Astrocyte of the hippocampus (primary cell): ENCODE measurements around the gene TOLLIP.
"Not testable (repeated sequence)": the region's sequence is repeated elsewhere in the genome, so short reads cannot be mapped to it uniquely, and the experiment has no call there.

Source experiments
- DNase-seq: peaks from one replicate; pipeline ENCODE4 v3.0.0; 2011; ENCODE audit warnings: low read depth, low spot score

TOLLIP gene

GRCh38 chr11:1343391-1344055, 34.1 kb upstream of the TOLLIP start:
- no peak for DNase-seq

GRCh38 chr11:1342946-1343345, 33.5 kb upstream of the TOLLIP start:
- DNase-seq, result no peak

DNA sequence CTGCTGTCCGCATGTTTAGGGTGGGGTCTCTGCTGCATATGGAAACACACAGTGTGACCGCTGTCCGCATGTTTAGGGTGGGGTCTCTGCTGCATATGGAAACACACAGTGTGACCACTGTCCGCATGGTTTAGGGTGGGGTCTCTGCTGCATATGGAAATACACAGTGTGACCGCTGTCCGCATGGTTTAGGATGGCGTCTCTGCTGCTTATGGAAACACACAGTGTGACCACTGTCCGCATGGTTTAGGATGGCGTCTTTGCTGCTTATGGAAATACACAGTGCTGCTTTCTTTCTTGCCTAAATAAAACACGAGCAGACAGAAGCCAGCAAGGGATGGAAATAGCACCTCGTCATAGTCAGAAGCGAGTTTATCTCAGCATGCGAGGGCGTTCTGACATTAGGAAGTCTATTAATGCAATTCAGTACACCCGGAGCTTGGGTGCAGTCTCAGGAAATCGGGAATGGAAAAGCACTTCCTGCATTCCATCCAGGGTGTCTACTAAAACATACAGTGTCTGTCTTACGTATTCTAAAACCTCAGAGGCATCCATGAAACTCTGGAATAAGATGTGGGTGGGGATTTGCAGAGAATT, 32.6 kb upstream of the TOLLIP start:
- DNase-seq, result no peak

DNA sequence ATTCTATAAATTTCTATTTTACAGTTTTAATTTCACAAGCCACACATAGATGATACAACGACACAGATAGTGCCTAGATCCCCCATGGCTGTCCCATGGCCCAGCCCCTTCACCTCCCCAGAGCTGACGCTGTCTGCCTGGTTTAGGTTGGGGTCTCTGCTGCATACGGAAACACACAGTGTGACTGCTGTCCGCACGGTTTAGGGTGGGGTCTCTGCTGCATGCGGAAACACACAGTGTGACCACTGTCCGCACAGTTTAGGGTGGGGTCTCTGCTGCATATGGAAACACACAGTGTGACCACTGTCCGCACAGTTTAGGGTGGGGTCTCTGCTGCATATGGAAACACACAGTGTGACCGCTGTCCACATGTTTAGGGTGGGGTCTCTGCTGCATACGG, 31.8 kb upstream of the TOLLIP start:
- DNase-seq, result not testable (repeated sequence)

GRCh38 chr11:1340111-1340510, 30.7 kb upstream of the TOLLIP start:
- no peak for DNase-seq

DNA sequence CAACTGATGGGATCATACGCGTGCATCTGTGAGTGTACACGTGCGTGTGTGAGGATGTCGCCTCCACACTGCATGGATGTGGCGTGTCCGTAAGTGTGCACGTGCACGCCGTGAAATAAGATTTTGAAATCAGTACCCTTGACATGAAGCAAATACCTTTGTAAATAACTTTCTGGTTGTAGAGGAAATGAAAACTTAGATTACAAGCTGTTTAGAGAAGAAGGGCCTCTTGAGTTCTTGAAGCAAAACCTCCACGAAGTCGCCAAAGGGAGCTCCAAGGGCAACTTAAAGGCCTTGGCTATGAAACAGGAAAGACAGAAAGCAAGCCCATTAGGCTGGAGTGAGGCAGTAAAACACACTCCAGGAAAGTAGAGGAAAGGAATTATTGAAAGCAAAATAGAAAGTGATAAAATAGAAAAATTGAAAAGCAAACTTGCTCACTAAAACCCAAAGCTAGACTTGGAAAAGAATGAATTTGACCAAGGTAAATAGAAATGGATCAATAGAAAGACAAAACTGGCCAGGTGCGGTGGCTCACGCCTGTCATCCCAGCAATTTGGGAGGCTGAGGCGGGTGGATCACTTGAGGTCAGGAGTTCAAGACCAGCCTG, 29.7 kb upstream of the TOLLIP start:
- DNase-seq, result no peak

- DNase-seq, result no peak
These were observed 29.0 kb upstream of the TOLLIP start for GRCh38 chr11:1338201-1339065.

- no peak for DNase-seq
These were observed 28.2 kb upstream of the TOLLIP start for GRCh38 chr11:1337647-1338007.

DNA sequence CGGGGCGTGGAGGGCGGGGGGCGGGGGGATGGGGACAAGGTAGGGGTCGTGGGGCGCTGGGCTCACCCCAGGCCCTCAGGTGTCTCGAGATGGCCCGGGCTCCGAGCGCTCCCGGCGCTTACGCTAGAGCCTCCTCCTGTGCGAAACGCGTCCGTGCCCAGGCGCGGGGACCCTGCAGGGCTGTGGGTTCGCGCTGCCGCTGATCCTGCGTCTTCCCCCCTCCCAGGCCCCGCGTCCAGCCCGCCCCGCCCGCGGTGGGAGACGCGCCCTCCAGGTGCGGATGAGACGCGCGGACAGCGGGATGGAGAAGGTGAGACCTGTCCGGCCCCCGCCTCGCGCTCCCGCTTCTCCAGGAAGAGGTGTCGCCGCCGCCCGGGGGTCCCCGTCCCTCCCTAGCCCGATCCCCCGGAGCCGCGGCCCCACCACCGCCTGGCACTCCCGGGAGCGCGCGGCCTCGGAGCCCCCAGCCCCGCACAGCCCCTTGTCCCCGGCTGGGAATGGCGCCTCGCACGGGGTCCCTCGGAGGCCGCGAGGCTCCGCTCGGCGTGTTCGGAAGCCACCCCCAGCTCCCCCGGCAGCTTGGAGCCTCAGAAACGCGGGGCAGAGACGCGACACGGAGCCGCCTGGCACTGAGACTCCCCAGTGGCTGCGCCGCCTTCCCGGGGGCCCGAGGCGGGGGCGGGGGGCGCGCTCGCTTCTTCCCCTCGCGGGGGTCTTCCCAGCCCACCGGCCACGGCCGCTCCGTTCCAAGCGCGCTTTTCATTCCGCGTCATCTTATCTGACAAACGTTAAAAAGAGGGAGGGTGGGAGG, 27.6 kb upstream of the TOLLIP start:
- DNase-seq, result no peak

GRCh38 chr11:1335811-1336761, 26.7 kb upstream of the TOLLIP start:
- DNase-seq, result peak; percentile 41

DNA sequence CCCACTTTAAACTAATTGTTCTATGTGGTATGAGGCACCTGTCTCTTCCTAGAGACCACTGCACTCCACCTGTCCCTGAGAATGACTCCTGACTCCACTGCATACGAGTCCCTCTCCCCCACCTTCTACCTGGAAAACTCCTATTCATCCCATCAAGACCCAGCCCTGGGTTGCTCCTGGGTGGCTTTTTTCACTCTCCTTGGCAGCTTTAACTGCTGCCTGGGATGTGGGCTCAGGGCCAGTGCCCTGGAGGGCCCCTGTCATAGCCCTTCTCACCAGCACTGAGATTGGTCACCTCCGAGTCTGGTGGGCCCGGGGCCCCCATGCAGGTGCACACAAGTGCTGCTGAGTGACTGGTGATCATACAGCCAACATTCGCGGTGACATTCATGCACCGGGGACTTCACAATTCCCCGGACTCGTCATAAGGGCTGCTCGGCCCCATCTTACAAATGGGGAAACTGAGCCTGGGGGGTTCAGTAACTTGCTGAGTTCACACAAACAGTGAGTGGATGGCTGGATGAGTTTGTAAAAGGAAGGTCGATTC, 25.9 kb upstream of the TOLLIP start:
- no peak for DNase-seq

DNA sequence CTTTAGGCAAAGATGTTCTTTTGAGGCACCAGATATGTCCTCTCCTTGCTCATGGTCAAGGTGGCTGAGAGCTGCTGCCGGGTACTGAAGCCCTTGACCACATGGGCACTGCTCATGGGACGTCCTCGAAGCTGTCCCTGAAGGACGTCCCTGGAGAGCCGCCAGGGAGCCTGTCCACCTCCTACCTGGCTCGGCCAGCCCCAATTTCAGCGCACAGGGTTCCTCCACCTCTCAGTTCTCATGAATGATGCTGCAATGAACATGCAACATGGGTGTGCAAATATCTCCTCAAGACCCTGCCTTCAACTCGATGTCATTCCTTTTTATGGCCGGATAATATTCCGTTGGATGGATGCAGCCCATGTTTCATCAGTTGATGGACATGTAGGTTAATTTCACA, 24.4 kb upstream of the TOLLIP start:
- no peak for DNase-seq

DNA sequence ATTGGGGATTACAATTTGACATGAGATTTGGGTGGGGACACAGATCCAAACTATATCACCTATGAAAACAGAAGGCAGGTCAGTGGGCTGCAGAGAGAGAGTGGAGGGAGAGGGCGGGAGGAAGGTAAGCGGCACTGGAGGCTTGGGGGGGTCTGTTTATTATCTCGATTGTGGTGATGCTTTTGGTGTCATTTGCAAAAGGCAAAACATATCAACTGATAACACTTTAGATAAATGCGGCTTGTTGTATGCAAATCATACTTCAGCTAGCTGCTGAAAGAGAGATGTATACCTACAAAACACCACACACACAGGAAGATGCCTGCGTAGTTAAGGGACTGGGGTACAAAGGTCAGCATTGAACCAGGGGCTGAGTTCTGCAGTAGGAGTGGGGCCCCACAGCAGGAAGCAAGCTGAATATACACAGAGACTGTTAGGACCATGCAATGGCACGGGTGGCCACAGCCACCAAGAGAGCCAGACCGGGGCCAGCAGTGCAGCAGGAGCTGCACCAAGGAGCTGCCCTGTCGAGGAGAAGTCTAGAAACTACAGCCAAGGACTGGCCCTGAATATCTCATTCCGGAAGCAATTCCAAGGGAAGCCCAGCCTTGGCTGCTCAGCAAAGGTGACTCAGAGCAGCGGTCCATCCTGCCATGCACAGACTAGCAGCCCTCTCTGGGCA, 23.8 kb upstream of the TOLLIP start:
- no peak for DNase-seq

- no peak for DNase-seq
These were observed 21.0 kb upstream of the TOLLIP start for GRCh38 chr11:1330473-1330872.

DNA sequence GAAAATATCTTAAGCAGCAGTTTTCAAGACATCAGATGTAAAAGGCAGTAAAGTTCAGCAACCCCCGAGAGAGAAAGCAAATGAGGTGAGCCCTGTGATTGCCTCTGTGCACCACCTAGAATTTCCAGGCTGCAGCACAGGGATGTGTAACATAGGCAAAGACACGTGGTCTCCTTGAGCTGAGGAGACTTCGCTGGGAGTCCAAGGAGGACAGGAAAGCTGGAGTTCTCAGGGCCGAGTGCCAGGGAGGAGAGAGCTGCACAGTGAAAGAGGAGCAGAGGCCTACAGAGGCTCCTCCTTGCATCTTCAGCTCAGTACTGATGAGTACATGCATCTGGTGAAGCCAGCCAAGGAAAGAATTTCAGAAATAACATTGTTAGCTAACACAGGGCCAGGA, 17.6 kb upstream of the TOLLIP start:
- DNase-seq, result no peak

DNA sequence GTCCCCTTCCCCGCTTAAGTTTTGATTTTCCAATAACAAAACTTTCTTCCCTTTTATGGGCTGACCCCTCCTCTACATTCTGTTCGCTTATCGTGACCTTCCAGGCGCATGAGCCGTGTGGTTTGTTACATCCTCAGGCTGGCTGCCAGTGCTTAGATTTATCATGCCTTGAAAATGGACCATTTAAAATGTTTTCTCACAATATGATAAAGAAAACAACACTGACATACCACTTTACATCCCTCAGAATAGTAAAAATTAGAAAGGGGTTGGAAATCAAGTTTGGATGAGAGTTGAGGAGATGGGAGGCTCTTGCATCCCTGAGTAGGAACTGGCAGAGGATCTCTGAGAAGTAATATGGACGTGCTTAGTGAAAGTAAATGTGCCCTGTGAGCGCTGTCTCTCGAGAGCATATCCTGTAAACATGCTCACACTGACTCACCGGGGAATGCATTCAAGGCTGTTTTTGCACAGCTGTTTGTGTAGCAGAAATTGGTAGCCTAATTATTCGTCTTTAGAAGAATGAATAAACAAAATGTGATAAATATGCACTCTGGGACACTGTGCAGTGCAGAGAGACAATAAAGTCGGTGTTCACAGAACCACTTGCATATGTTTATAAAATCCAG, 17.1 kb upstream of the TOLLIP start:
- no peak for DNase-seq

- no peak for DNase-seq
These were observed 14.3 kb upstream of the TOLLIP start for GRCh38 chr11:1323774-1324173.

GRCh38 chr11:1317993-1318392, 8.6 kb upstream of the TOLLIP start:
- no peak for DNase-seq

- peak; percentile 40 for DNase-seq
These were observed 8.0 kb upstream of the TOLLIP start for GRCh38 chr11:1317432-1317831.
